SK-N-DZ (cell line): ENCODE data around the gene WNK1.
"Not testable (repeated sequence)": the region's sequence is repeated elsewhere in the genome, so short reads cannot be mapped to it uniquely, and the experiment has no call there.

Experiments used
- DNase-seq: peaks from one replicate; pipeline ENCODE4 v3.0.0-alpha.2; 2015; ENCODE audit warnings: low spot score

WNK1 gene

DNA sequence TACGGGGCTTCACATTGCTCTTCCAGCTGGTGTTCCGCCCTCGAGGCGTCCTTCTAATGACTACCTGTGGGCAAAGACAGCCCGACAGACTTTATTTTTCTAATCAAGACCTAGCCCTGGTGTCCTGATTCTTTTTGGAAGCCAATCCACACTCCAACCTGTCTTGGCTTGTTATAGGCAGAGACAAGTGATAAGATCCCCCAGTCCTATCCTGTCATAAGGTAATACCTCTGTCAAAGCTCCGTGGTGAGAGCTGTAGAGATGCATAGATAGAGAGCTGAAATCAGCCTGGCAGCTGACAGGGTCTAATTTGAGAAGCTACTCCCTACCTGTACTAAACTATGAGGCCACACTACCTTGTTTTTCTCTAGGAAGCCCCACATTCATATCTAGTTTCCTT is 11.5 kb upstream of the WNK1 start:
- DNase-seq = no peak

DNA sequence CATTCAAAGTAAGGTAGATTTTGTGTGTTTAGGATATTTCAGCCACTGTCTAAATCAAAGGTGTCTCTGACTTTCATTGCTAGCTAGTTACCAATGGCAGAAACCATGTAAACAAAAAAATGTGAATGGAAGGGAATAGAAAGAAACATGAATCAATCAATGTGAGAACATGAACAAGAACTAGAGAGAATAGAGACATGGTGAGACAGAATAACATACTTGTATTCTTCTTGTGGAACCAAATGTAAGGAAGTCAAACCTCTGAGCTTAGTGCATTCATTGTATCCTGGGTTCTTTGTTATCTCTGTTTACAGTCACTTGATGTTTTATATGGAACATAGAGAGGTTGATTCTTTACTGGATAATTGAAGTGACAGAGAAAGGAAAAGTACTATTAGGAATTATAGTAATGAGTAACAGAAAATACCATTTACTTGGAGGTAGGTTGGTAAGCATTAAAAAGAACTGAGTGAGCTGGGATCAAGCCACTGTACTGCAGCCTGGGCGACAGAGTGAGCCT is 2.6 kb upstream of the WNK1 start:
- no peak for DNase-seq

DNA sequence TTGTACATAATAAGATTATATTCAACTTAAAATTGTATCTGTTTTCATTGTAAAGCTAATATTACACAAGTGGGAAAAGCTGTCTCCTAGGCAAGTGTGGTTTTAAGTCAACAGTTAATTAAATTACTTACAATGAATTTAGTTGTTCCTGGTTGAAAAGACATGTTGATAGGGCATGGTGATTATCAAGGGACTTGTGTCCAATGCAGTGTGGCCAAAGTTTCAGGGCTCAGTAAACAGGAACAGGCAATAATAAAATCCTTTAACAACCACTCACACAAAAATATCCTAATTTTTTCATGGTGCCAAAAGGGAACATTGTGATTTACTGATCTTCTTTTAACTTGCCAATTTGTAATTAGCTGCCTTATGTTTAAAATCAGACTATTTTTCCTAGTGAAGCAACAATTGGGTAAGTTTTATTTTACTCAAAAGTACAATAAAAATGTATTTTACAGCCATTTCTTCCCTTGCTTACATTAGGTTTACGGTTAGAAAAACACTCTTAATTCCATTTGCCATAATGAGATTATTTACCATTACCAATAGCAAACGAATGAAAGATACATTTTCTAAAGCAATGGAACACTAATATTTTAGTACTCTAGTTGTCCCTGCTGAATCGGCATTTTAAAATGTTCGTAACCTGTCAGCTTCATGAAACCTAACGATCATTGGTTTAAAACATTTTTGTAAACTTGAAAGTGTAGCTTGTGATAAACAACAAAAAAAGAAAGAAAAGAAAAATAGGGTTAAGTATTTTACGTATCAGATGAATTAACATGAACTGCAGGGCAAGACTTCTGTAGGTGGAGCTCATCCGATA is 1.8 kb upstream of the WNK1 start:
- peak; percentile 69 for DNase-seq

DNA sequence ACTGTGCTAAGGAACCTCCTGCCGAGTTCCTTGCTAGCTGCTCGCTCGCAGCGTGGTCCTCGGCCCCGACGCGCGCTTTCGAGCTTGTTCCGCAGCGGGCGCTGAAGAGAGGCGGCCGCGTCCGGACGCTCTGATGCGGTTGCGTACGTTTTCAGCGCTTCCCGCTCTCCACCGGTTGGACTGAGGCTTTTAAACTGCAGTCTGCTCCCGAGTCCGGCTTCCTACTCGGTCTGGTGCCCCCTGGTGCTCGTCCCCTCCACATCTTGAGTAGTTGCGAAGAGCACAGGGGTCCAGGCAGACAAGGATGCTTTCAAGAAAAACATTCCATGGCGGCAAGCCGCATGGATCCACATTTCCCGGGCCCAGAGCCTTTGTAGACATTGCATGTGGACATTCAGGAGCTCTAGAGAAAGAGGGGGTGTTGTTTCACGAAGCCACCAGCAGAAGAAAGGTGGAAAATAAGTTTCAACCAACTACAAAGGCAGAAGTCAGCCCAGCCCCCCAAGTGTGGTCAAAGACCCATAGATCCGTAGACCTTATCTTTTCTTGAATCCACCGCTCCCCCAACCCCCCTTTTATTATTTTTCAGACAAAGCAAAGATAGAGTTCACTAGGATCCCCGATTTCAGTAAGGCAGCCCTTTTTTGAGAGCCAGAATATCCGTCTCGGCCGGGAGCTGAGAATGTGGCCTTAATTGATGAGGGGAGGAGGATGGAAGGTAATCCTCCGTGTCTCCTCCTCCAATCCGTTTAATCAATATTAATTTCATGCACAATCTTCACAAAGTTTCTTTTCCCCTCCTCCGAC is 984 bp upstream of the WNK1 start:
- DNase-seq = peak; percentile 99

DNA sequence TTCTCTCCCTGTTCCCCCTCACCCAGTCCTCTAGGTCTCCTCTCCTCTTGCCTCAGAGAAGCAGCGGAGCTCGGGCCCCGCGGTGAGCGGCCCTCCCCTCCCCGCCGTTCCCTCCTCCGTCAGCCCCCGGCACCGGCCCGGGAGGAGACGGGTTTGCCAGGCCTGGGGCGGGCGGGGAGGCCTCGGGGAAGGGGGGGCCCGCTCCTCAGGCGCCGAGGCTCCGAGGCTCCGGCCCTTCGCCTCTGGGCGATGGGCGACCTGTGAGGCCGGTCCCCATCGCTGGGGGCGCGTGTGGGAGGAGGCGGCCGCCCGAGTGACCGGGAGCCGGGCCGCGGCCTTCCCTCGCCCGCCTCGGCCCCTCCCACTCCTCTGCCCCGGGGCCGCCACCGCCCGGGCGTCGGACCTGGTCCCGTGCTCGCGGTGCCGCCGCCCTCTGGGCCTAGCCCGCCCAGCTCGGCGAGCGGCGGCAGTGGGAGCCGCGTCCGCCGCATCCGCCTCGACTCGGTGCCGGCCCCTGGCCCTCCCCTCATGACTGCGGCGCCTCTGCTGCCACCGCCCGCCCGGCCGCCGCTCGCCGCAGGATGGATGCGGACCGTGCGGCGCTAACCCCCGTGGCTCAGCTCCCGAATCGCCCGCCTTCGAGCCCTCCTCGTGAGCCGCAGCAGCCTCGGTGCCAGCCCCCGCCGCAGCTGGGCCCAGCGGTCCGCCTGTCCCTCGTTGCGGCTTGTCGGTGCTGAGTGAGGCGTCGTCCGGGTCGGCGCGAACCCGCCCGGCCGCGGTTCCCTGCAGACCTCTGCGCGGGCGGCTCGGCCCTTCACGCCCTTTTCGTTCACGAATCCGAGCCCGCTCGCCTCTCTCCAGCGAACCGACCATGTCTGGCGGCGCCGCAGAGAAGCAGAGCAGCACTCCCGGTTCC is 574 bp downstream of the WNK1 start:
- DNase-seq = peak; percentile 65

DNA sequence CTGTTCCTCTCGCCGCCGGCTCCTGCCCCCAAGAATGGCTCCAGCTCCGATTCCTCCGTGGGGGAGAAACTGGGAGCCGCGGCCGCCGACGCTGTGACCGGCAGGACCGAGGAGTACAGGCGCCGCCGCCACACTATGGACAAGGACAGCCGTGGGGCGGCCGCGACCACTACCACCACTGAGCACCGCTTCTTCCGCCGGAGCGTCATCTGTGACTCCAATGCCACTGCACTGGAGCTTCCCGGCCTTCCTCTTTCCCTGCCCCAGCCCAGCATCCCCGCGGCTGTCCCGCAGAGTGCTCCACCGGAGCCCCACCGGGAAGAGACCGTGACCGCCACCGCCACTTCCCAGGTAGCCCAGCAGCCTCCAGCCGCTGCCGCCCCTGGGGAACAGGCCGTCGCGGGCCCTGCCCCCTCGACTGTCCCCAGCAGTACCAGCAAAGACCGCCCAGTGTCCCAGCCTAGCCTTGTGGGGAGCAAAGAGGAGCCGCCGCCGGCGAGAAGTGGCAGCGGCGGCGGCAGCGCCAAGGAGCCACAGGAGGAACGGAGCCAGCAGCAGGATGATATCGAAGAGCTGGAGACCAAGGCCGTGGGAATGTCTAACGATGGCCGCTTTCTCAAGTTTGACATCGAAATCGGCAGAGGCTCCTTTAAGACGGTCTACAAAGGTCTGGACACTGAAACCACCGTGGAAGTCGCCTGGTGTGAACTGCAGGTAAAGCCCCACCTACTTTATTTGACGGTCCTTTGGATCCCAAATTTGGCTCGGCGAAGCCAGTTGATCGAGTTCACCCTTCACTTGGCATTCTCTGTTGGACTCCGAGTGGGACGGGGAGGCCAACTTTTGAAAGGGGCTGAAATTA is 1.5 kb downstream of the WNK1 start:
- peak; percentile 48 for DNase-seq

DNA sequence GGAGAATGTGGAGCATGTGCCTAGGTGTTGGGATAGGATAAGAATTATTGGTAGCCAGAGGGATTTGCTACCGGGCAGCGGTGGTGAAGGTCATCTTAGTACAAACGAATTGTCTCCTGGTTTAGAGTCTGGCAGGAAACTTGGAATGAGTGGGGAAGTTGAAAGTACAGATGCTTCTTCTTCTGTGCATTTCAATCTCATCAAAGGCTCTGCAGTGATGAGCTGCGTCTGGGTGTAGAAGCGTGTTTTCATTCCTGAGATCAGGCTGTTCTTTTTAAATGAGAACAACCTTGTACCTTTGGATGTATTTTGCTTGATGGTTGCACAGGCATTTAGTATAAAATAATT is 2.1 kb downstream of the WNK1 start:
- peak; percentile 33 for DNase-seq

DNA sequence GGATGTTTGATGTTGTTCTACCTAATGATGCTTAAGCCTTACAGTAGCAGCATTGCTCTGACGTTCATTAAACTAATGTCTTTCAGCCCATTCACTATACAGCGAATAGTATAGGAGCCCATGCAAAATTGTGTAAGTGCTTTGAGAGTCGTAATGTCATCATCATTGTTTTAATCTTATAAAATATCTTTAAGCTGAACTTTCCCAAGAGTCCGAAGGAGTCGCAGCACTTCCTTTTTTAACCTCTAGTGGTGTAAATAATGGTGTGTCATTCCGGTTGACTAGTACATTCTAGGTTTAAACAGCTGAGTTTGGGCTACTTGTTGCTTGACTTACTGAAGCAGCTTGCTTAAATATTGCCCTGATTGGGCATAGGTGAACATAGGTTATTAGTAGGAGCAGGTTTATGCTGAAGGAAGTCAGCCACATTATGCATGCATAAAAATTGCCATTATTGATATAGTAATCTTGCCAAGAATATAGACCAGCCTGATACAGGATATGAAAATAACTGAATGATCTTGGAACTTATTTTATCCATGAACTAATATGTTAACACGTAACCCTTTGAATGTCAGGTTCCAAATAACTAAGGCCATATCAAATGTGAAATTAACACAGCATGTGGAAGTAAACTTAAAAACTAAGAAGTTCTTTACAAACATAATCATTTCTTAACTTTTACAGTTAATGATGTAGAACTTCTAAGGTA is 2.6 kb downstream of the WNK1 start:
- peak; percentile 56 for DNase-seq

DNA sequence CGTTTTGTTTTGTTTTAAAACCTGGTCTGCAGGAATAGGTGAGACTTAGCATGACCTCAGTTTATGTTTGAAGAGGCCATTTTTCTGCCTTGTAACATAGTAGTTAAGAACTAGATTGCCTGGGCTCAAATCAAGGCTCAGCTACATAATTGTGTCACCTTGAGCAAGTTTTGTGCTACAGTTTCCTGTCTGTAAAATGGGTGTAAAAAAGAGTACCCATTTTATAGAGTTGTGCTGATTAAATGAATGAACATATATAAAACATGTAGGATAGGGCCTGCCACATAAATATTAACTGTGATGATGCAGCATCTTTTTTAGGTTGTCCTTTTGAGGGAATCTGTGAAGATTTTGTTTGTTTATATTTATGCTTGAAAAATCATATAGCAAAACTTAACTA is 7.2 kb downstream of the WNK1 start:
- DNase-seq = no peak

DNA sequence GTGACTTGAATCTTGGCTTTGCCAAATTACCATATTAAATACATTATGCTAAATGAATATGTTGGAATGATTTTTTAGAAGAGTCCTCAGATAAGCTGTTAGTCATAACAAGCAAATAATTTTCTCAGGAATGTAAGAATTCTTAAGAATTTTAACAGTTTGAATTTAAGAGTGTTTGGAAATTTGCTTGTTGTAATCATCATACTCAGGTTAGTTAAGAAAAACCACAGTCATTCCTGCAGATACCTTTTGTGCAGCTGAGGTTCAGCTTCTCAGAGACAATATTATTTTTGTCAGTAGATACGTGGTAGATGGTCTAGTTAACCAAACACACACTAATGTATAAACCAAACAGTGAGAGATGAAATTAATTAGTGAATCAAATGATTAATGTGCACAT is 8.9 kb downstream of the WNK1 start:
- no peak for DNase-seq

DNA sequence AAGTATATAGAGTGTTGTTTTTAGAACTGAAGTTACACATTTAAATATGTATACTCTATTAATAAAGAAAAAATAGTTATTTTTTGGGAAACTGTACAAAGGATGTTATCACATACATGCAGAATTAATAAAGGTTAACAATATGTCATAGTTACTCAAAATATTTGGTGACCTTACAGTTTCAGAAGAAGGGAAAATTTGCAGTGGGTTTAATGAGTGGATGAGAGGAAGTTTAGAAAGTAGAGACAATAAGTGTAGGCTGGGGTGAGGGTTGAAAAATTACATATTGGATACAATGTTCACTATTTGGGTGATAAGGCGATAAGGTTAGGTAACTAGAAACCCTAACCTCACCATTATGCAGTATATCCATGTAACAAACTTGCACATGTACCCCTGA is 13.5 kb downstream of the WNK1 start:
- DNase-seq = no peak

DNA sequence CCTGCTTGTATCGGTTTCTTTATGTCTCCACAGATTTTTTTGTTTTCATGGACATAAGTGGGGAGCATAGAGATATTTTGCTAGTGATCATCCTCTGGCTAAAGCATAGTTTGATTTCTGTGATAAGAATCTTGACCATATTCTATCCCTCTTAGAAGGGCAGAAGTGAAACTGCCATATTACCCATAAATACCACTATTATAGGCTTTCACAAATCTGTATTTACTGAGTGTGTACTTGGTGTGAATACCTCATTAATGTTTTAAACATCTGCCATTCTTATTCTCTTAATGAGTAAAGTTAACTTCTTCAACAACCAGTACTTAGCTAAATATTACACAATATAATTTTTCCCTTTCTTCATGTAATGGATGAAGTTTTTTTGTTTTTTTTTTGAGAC is 16.1 kb downstream of the WNK1 start:
- DNase-seq = no peak

DNA sequence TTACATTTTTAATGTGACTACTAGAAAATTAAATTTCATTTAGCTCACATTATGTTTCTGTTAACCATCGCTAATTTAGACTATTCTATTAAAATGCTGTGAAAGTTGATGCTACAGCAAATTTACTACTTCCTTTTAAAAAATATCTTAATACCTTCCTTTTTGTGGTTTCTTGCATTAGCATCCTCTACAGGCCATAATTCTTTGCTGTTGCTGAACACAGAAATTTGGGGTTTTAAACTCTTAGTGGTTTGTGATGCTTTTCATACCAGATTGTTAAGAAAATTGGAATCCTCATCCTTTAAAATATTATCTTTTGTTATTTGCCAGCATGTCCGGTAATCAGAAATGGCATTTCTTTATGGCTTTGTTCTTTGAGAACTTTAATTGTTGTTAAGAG is 18.1 kb downstream of the WNK1 start:
- DNase-seq = no peak

DNA sequence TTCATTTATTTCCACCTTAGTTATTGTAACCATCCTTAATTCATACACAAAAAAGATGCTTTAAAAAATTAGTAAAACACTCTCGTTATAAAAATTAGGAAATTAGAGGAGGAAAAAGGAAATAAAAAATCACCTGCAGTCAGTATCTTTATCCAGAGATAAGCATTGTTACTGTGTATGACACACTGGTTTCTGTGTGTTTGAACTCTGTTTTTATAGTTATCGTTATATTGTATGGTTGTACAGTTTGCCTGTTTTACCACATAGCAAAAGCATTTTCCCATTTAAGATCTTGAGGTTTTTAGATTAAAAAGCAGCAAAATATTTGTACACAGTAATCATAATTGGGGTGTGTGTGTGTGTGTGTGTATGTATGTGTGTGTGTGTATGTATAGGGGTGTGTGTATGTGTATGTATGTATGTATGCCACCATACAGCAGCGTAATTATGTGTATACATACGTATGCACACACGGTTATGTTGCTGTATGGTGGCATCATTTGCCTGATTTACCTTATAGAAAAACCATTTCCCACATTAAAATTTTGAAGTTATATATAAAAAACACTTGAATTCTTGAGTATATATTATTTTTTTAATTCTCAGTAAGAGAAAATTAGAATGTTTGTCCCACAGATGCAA is 19.8 kb downstream of the WNK1 start:
- DNase-seq = no peak

DNA sequence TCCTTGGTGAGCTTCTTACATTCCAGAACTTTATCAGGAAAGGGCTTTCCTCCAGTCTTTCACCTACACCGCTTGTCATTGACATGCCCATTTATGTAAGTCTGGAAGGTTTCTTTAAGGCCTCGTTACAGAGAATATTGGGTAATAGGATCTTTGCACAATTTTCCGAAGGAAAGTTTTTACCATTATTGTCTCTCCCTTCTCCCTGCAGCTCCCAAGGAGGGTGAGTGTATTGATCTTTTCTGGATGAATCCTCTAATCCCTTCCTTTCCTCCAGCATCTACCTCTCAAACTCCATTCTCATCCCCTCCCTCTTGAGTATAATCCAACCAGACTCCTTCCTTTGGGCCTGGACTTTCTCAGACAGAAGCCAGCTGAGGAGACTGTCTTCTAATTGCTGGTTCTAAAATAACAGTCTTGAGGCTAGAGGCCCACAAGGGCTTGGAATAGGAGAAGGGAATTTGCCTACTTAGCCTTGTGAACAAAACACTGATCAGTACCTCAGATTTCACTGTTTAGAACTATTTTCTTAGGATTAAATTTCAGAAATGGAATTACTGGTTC is 21.8 kb downstream of the WNK1 start:
- DNase-seq = peak; percentile 88

DNA sequence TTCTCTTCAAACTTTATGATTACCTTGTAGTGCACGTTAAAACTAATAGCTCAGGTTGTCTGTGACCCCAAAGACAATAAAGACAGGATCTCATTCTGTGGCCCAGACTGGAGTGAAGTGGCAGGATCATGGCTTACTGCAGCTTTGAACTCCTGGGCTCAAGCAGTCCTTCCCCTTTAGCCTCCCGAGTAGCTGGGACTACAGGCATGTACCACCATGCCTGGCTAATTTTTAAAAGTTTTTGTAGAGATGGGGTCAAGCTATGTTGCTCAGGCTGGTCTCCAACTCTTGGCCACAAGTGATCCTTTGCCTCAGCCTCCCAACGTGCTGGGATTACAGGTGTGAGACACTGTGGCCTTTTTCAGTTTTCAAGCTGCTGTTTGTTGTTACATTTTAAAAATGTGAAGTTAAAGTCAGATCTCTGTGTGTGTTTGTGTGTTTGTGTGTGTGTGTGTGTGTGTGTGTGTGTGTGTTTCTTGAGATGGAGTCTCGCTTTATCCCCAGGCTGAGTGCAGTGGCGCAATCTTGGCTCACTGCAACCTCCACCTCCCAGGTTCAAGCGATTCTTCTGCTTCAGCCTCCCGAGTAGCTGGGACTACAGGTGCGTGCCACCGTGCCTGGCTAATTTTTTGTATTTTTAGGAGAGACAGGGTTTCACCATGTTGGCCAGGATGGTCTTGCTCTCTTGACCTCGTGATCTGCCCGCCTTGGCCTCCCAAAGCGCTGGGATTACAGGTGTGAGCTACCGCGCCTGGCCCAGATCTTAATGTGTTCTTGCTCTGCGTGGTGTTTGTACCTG is 23.8 kb downstream of the WNK1 start:
- not testable (repeated sequence) for DNase-seq

DNA sequence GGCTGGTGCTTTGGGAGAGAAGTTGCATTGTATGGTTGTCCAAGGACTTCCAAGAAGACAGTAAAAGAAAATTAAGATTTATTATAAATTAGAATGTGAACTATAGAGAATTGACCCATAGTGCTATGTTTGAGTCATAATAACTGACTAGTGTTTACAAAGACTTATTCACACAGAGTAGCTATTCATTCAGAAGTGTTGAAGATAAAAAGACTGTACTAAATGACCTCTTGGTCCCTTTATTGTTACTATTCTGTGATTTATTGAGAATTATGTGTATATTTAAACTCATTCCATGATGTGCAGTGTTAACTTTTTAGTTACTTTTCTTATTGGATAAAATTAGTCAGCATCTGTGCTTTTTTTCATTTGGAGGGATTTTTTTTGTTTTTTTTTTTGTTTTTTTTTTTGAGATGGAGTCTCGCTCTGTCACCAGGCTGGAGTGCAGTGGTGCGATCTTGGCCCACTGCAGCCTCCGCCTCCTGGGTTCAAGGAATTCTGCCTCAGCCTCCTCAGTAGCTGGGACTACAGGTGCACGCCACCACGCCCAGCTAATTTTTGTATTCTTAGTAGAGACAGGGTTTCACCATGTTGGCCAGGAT is 24.5 kb downstream of the WNK1 start:
- not testable (repeated sequence) for DNase-seq

DNA sequence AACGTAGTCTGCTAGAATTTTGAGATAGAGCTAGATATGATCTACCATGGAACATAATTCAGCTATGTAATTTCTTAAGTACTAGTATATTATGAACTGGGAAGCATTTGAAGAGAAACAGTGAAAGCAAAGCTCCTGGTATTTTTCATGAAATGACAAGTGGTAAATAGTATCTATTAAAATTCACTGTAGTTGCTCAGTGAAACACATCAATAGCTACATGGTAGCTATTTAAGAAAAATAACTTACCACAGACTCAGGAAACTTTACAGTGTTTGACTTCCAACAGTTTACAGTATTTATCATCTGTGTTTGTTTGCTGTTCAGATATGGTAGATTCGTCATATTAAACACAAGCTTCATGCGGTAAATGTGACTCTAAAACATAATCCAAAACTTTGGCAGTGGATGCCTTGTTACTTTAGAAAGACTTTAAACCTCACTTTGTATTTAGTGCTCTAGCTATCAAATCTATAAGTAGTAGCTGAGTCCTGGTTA is 25.2 kb downstream of the WNK1 start:
- no peak for DNase-seq
